Measurements from ENCODE around the gene LIPC. TPM values are rescaled to one million over a fixed set of nuclear protein-coding genes. Genes with fewer than 3 reads are reported as not detected.
A peak's percentile ranks its signal among the peaks of the same experiment; 100 is the strongest.

Gene LIPC
- total and polyA plus RNA-seq, 9 of the 15 experiments (the other 6 are each of a cell fraction or from before 2014, with no cell fraction given): 0.07 to 0.41 (median 0.11) TPM; not detected in 2

DNA sequence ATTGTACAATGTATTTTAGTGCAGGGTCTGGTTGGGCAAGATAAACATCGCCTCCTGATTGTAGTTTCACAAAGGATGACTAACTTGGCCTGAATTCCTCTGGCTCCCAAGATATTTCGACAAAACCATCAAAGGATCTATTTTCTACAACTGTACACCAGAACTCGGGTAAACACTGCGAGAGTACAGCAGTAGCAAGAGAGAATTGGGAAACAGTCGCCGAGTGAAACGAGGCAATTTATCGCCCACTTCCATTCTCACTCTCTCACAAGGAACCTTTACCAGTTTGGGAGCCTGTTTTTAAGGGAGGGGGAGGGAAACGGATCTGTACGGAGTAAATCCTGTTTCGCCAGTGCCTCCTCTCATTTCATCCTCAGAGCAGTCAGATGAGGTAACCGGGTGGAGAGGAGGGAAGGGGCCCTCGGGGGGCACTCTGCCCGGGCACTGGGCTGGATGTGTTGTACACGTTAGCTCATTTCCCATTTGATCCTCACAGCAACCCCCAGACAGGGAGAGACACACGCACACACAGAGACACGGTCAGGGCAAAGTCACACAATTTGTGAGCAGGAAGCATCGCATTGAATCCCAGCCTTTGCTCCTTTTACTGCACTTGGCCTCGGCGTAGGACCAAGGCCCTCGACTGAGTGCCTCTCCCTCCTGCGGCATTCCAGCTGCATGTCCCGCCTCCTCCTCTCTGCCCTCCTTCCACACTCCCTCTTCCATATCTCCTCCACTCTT lies 120.1 kb downstream of the LIPC start (continued):
- TF ChIP-seq, protein P1, sequence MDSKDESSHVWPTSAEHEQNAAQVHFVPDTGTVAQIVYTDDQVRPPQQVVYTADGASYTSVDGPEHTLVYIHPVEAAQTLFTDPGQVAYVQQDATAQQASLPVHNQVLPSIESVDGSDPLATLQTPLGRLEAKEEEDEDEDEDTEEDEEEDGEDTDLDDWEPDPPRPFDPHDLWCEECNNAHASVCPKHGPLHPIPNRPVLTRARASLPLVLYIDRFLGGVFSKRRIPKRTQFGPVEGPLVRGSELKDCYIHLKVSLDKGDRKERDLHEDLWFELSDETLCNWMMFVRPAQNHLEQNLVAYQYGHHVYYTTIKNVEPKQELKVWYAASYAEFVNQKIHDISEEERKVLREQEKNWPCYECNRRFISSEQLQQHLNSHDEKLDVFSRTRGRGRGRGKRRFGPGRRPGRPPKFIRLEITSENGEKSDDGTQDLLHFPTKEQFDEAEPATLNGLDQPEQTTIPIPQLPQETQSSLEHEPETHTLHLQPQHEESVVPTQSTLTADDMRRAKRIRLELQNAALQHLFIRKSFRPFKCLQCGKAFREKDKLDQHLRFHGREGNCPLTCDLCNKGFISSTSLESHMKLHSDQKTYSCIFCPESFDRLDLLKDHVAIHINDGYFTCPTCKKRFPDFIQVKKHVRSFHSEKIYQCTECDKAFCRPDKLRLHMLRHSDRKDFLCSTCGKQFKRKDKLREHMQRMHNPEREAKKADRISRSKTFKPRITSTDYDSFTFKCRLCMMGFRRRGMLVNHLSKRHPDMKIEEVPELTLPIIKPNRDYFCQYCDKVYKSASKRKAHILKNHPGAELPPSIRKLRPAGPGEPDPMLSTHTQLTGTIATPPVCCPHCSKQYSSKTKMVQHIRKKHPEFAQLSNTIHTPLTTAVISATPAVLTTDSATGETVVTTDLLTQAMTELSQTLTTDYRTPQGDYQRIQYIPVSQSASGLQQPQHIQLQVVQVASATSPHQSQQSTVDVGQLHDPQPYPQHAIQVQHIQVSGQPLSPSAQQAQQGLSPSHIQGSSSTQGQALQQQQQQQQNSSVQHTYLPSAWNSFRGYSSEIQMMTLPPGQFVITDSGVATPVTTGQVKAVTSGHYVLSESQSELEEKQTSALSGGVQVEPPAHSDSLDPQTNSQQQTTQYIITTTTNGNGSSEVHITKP (IDR thresholded peaks at IDR 0.05; ENCODE audit: partially characterized antibody): no peak
- TF ChIP-seq TRIM28 (IDR thresholded peaks at IDR 0.05): no peak
- no peak for TF ChIP-seq ZNF316 (IDR thresholded peaks at IDR 0.05)
- peak; percentile 81 for TF ChIP-seq CTBP1 (IDR thresholded peaks at IDR 0.05; ENCODE audit: borderline replicate concordance)
- no peak for TF ChIP-seq DNMT1 (IDR thresholded peaks at IDR 0.05)
- no peak for TF ChIP-seq CHD4 (IDR thresholded peaks at IDR 0.05; ENCODE audit: insufficient read depth, insufficient replicate concordance, low read depth, low read length, poor library complexity, severe bottlenecking)
- TF ChIP-seq DACH1 (IDR thresholded peaks at IDR 0.05; ENCODE audit: partially characterized antibody): no peak
- TF ChIP-seq RBBP5 (IDR thresholded peaks at IDR 0.05; ENCODE audit: borderline replicate concordance, insufficient read depth, low read length, poor library complexity, severe bottlenecking): peak; percentile 65
- no peak for TF ChIP-seq ZNF212 (CRISPR knock-in tag; IDR thresholded peaks at IDR 0.05)
- TF ChIP-seq, protein P2, sequence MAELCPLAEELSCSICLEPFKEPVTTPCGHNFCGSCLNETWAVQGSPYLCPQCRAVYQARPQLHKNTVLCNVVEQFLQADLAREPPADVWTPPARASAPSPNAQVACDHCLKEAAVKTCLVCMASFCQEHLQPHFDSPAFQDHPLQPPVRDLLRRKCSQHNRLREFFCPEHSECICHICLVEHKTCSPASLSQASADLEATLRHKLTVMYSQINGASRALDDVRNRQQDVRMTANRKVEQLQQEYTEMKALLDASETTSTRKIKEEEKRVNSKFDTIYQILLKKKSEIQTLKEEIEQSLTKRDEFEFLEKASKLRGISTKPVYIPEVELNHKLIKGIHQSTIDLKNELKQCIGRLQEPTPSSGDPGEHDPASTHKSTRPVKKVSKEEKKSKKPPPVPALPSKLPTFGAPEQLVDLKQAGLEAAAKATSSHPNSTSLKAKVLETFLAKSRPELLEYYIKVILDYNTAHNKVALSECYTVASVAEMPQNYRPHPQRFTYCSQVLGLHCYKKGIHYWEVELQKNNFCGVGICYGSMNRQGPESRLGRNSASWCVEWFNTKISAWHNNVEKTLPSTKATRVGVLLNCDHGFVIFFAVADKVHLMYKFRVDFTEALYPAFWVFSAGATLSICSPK (IDR thresholded peaks at IDR 0.05; ENCODE audit: borderline replicate concordance): no peak
- no peak for TF ChIP-seq RFX7 (CRISPR knock-in tag; IDR thresholded peaks at IDR 0.05)
- TF ChIP-seq PCBP2 (IDR thresholded peaks at IDR 0.05; ENCODE audit: low read depth, low read length, poor library complexity, severe bottlenecking): no peak
- TF ChIP-seq ZBTB17 (CRISPR knock-in tag; IDR thresholded peaks at IDR 0.05): no peak
- TF ChIP-seq NFRKB (IDR thresholded peaks at IDR 0.05; ENCODE audit: low read depth): 0 out of 2 replicates have a peak, but pooled peaks have one; percentile 50
- TF ChIP-seq FOXA1 (IDR thresholded peaks at IDR 0.05; ENCODE audit: borderline replicate concordance): no peak
- TF ChIP-seq, protein P3, sequence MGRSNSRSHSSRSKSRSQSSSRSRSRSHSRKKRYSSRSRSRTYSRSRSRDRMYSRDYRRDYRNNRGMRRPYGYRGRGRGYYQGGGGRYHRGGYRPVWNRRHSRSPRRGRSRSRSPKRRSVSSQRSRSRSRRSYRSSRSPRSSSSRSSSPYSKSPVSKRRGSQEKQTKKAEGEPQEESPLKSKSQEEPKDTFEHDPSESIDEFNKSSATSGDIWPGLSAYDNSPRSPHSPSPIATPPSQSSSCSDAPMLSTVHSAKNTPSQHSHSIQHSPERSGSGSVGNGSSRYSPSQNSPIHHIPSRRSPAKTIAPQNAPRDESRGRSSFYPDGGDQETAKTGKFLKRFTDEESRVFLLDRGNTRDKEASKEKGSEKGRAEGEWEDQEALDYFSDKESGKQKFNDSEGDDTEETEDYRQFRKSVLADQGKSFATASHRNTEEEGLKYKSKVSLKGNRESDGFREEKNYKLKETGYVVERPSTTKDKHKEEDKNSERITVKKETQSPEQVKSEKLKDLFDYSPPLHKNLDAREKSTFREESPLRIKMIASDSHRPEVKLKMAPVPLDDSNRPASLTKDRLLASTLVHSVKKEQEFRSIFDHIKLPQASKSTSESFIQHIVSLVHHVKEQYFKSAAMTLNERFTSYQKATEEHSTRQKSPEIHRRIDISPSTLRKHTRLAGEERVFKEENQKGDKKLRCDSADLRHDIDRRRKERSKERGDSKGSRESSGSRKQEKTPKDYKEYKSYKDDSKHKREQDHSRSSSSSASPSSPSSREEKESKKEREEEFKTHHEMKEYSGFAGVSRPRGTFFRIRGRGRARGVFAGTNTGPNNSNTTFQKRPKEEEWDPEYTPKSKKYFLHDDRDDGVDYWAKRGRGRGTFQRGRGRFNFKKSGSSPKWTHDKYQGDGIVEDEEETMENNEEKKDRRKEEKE (IDR thresholded peaks at IDR 0.05; ENCODE audit: borderline replicate concordance in 1 of 2, control insufficient read depth in 1 of 2, low read depth in 2 of 2, low read length in 1 of 2): no peak
- TF ChIP-seq HDAC8 (tag; IDR thresholded peaks at IDR 0.05): no peak
- no peak for TF ChIP-seq ARHGAP35 (IDR thresholded peaks at IDR 0.05; ENCODE audit: partially characterized antibody)
- no peak for TF ChIP-seq ZNF140 (CRISPR knock-in tag; IDR thresholded peaks at IDR 0.05)
- TF ChIP-seq TCF7 (IDR thresholded peaks at IDR 0.05; ENCODE audit: borderline replicate concordance): no peak
- TF ChIP-seq PHTF2 (CRISPR knock-in tag; IDR thresholded peaks at IDR 0.05): no peak
